Activated CD8-positive, alpha-beta memory T cell treated with anti-CD3 and anti-CD28 coated beads, Interleukin-2, amount 50 U/mL, for 4 hours (primary cell): ENCODE data around the gene MED4.
"Not testable (repeated sequence)": the region's sequence is repeated elsewhere in the genome, so short reads cannot be mapped to it uniquely, and the experiment has no call there.

ENCODE experiments used
- DNase-seq: peaks from one replicate; pipeline ENCODE4 v3.0.0-alpha.2; 2020

Gene MED4

DNA sequence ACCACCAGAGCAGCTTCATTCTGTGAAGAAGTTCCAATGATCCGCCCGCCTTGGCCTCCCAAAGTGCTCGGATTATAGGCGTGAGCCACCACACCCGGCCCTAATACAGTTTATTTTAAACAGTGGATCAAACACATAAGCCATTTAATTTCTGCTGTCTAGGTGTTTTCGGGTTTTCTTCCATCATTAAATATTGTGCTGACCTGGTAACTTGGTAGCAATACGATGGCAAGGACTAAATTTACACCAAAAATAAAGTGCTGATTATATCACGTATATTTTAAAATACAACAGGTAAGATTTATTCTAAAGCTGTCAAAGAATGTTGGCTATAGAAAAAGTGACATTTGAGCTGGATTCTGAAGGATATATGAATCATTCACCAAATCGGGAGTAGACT, 1.3 kb downstream of the MED4 start:
- DNase-seq, result no peak

DNA sequence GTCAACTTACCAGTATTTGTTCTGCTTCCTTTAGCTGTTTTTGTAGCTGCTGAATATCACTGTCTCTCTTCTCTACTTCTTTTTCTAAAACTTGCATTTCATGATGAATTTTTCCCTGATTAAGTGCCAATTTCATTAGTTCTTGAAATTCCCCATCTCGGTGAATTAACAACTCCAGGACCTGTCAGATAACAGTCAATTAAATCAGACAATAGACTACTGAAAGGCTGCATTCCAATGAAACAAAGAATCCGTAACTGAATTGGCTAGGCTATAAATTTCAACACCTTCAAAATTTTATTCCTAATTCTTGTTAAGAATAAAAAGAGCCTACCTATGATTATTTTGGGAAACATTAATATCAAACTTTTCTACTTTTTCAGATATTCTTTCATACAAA, 8.6 kb downstream of the MED4 start:
- DNase-seq, result no peak

GRCh38 chr13:48081739-48082138, 13.2 kb downstream of the MED4 start:
- DNase-seq, result no peak

- no peak for DNase-seq
Observed at GRCh38 chr13:48078251-48078656, 16.6 kb downstream of the MED4 start.

DNA sequence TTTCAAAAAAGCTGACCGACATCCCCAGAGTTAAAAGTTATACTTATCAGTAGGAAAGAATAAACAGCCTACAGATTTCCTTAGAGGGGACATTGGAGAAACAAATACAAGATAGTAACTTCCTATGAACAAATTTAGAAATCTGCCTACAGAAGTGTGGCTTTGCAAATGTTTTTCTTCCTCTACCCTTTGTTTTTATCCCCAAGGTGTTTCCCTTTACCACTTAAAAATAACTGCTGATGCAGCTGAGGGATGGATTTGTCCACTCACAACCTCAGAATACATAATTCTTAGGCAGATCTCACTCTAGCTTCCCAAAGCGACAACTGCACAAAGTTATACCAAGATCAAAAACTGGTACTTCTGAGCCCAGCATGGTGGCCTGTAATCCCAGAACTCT, 20.9 kb downstream of the MED4 start:
- DNase-seq, result no peak

DNA sequence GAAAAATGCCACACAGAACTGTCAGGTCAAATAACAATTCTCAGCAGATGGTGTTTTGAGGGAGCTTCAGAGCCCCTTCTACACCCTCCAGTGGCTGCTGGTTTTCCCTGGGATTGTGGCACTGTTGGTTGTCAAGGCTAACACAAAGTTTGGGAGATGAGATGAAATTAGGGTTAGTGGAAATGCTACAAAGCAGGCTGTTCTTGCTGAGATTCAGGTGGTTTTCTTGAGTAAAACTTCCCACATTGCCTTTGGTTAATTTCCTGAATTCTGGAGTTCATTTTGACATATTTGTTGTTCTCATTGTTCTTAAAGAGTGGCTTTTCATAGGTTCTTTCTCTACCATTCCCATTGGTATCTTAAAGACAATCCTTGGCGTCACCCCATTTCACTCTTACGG, 22.1 kb downstream of the MED4 start:
- DNase-seq, result no peak

DNA sequence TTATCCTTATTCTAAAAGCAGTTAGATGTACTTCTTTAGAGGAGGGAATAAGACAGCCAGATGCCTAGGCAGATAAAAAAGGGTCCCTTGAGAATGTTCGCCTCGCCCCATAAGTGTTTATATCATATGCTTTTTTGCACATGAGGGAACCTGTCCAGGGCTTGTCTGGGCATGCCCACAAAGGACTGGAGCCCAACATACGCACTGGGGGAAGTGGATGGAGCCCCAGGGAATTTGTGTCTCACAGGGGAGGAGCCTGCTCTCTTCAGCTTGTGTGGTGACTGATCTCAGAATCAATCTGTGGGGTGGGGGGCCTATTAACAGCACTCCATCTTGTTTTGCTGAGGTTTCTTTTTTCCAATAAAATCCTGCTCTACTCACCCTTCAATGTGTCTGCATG, 22.6 kb downstream of the MED4 start:
- DNase-seq, result no peak

DNA sequence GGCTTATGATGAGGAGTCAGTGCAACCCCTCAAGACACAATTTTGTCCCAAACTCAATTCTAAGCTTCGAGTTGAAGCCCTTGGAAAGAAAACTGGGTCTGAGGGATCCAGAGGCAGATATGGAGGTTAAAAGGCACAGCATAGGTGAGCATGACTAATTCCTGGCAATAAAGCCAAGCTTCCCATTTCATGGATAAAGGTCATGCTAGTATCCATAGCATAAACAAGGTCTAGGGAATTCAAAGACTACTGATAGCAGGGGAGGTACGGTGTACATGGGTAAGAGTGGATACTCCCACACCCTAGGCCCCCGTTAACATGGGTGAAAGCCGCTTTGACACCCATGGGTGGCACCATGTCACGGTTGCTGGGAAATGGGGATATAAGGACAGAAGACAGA, 24.0 kb downstream of the MED4 start:
- no peak for DNase-seq

- DNase-seq, result no peak
Observed at GRCh38 chr13:48069573-48069972, 25.3 kb downstream of the MED4 start.

- no peak for DNase-seq
Observed at GRCh38 chr13:48068952-48069351, 26.0 kb downstream of the MED4 start.

GRCh38 chr13:48068036-48068435, 26.9 kb downstream of the MED4 start:
- DNase-seq, result no peak

GRCh38 chr13:48066310-48066989, 28.5 kb downstream of the MED4 start:
- DNase-seq, result no peak

DNA sequence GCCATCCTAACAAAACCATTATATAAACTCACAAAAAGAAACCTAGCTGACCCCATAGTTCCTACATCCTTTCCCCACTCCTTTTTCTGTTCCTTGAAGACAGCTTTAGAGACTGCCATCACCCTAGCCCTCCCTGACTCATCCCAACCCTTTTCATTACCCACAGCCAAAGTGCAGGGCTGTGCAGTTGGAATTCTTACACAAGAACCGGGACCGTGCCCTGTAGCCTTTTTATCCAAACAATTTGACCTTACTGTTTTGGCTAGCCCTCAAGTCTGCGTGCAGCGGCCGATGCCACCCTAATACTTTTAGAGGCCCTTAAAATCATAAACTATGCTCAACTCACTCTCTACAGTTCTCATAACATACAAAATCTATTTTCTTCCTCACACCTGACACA, 35.0 kb downstream of the MED4 start:
- not testable (repeated sequence) for DNase-seq

DNA sequence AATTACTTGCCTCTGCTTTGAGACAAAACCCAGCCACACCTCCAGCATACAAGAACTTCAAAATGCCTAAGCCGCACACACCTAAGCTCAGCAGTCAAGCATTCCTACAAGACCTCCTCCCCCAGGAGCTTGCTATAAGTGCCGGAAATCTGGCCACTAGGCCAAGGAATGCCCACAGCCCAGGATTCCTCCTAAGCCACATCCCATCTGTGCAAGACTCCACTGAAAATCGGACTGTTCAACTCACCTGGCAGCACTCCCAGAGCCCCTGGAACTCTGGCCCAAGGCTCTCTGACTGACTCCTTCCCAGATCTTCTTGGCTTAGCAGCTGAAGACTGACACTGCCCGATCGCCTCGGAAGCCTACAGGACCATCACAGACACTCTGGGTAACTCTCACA, 36.4 kb downstream of the MED4 start:
- not testable (repeated sequence) for DNase-seq

DNA sequence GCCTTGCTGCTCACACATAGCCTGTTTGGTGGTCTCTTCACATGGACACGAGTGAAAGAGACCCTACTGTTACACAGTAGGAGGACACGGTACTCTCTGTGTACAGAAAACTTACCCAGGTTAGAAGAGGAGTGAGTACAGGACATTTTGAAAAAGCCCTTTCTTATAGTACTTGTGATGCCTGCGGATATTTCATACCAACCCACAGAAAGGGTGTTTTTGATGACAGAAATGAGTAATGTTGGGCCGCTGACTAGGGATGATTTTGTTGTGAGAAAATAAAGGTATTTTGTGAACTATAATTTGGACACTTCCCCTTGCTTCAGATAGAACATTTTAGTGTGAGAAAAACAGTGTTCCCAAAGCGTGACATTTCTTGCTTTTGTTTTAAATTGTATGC, 39.2 kb downstream of the MED4 start:
- DNase-seq, result no peak

GRCh38 chr13:48054601-48055000, 40.3 kb downstream of the MED4 start:
- no peak for DNase-seq

DNA sequence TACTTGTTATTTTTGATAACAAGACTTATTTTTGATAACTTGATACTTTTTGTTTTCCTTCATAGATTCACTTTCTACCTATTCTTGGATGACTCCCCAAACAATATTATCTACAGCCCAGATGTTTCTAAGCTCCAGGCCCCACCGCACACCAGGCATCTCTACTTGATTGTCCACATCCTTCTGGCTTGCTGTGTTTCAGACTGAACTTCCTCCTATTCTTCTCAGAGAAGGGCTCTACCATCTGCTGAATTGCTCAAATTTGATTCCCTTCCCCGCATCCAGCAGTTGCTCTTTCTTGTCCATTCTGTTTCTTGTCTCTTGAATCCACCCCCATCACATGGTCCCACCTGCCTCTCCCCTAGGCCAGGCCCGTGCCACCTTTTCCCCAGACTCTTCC, 44.4 kb downstream of the MED4 start:
- DNase-seq, result no peak

- no peak for DNase-seq
Observed at GRCh38 chr13:48043789-48044503, 51.0 kb downstream of the MED4 start.

DNA sequence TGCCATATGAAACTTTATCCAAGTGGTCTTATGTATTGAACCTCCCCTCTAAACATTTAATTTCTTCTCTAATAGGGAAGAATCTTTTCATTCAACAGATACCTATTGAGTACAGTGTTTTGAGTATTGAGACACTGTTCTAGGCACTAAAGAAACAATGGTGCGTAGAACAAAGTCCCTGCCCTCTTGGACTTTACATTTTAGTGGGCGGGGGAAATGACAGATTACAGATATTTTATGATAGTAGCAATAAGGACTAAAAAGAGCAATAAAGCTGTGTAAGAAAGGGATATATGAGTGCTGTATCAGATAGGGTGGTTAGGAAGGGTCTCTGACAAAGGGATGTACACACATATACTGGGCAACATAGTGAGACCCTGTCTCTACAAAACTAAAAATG, 52.0 kb downstream of the MED4 start:
- no peak for DNase-seq

DNA sequence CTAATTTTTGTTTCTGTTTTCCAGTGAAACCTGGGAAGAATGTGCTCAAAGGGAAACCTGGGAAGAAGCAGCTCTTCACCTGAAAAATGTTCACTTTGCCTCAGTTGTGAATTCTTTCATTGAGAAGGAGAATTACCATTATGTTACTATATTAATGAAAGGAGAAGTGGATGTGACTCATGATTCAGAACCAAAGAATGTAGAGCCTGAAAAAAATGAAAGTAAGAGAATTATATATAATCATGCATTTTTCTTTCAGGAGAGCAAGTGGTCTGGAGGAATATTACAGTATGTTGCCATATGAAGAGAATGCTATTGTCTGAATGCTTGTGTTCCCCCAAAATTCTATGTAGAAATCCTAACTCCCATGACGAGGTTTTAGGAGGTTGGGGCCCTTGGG, 54.0 kb downstream of the MED4 start:
- no peak for DNase-seq

DNA sequence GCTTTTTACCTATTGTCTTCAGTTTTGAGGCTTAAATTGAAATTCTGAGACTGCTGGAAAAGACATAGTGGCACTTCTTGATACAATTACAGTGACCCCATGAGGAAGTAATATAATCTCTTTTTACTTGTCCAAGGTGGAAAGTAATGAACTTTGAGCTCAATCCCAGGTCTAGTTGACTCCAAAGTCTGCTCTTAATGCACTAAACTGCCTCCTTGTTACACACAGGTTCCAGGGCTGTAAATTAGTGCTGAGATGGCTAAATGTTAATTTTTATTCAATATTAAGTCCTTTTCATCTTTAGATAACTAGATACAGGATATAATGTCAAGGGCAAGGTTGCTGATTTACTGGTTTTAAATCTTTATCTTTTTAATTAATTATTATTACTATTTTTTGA, 54.9 kb downstream of the MED4 start:
- DNase-seq, result no peak

- no peak for DNase-seq
Observed at GRCh38 chr13:48038761-48039160, 56.1 kb downstream of the MED4 start.

GRCh38 chr13:48037346-48038173, 57.3 kb downstream of the MED4 start, which contains the start of gene NUDT15:
NUDT15 (plus strand) TSS chr13:48037726; CDS start chr13:48037747, 21 bp downstream.
- DNase-seq, result peak; percentile 94

DNA sequence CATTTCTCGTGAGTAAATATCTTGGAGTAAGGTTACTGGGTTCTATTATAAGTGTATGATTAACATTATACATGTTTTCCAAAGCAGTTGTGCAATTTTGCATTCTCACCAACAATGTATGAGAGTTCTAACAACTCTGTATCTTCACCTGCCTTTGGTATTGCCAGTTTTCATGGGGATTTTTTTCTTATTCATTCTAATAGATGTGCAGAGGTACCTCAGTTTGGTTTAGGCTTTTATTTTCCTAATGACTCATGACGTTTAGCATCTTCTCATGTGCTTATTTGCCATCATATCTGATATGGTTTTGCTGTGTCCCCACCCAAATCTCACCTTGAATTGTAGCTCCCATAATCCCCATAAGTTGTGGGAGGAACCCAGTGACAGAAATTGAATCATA, 65.0 kb downstream of the MED4 start:
- DNase-seq, result no peak
